HEK293 (cell line): ENCODE measurements around the gene YWHAE.
"Not testable (repeated sequence)": the region's sequence is repeated elsewhere in the genome, so short reads cannot be mapped to it uniquely, and the experiment has no call there.

Experiments
- CTCF ChIP-seq: fragments of 450-650 bp; formaldehyde crosslinking; IDR thresholded peaks from 2 replicates; pipeline ENCODE4 v1.5.1; 2016; ENCODE audit warnings: missing biosample characterization, missing genetic modification characterization
- ZNF112 ChIP-seq: fragments of 450-650 bp; formaldehyde crosslinking; IDR thresholded peaks from 2 replicates; pipeline ENCODE4 v1.5.0; 2017; ENCODE audit warnings: missing biosample characterization, missing genetic modification characterization
- TF ChIP-seq, protein P1 (sequence below): fragments of 450-650 bp; formaldehyde crosslinking; IDR thresholded peaks from 2 replicates; pipeline ENCODE4 v1.5.1; 2016; ENCODE audit warnings: missing biosample characterization, missing genetic modification characterization

DNA sequence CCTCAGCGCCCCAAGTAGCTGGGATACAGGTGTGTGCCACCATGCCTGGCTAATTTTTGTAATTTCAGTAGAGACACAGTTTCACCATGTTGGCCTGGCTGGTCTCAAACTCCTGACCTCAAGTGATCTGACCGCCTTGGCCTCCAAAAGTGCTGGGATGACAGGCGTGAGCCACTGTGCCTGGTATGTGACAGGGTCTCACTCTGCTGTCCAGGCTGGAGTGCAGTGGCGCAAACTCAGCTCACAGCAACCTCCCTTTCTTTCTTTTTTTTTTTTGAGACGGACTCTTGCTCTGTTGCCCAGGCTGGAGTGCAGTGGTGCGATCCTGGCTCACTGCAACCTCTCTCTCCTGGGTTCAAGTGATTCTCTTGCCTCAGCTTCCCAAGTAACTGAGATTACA, 42.7 kb upstream of the YWHAE start:
- TF ChIP-seq CTCF, ZNF112 (tag by site-specific recombination): not testable (repeated sequence)
- TF ChIP-seq, protein P1, sequence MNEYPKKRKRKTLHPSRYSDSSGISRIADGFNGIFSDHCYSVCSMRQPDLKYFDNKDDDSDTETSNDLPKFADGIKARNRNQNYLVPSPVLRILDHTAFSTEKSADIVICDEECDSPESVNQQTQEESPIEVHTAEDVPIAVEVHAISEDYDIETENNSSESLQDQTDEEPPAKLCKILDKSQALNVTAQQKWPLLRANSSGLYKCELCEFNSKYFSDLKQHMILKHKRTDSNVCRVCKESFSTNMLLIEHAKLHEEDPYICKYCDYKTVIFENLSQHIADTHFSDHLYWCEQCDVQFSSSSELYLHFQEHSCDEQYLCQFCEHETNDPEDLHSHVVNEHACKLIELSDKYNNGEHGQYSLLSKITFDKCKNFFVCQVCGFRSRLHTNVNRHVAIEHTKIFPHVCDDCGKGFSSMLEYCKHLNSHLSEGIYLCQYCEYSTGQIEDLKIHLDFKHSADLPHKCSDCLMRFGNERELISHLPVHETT (tag by site-specific recombination) = not testable (repeated sequence)
